Peyer's patch (tissue), 4 donors: ENCODE data around the gene OIT3.

Experiments used
- POLR2A ChIP-seq, 2 donors: fragments of 450-650 bp; IDR thresholded peaks; one replicate each; pipeline ENCODE4 v1.5.1; 2017; ENCODE audit warnings: antibody characterized with exemption in 2 of 2, mild to moderate bottlenecking in 2 of 2, moderate library complexity in 2 of 2
- TF ChIP-seq, protein P1 (sequence below), 6 experiments: fragments of 450-650 bp in 4 of 6; fragments of 200-600 bp in 2 of 6; sonication (generic) in 1 of 6; IDR thresholded peaks; one replicate each; pipeline ENCODE4 v1.5.1; 2017 to 2019; ENCODE audit warnings: antibody characterized with exemption in 6 of 6, mild to moderate bottlenecking in 3 of 6, moderate library complexity in 1 of 6

DNA sequence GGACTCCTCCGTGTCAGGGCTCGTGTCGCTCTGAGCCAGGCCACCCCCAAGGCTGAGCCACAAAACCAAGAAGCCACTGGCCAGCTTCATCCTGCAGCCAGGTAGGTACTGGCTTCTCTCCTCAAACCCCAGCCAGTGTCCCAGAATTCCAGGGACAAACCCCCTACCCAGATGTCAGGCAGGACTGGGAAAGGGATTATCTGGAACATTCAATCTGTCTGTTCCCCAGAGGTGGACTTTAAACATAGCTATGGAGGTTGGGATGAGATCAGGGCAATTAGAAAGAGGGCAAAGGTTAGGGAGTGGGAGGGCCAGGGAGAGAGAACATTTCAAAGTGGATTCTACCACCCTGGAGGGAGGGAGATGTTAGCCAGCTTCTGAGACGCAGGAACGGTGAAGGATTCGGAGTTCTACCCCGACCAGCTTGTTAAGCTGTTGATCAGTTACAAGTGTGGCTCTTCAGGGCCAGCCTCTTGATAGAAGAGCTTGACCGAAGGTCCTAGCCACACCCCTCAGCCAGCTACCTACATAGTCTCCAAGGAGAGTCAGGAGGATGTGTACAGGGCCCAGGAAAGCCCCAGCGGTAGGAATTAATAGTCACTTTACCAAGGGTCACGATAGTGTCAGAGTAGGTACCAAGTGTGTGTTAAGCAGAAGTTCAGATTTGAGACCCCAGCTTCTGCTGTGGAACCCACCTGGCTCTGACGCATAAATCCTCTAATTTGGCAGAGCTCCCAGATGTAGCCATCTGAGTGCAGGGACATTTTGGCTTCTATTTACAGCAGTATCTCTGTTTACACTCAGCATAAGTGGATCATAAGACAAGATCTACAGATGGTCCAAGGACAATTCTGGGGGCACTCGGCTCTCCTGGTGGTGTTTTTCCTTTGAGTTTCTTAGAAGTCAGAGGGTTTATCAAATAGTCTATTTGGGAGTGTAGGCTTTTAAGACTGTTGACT is 61.3 kb downstream of the OIT3 start, which contains the start of gene PLA2G12B:
- TF ChIP-seq, protein P1, sequence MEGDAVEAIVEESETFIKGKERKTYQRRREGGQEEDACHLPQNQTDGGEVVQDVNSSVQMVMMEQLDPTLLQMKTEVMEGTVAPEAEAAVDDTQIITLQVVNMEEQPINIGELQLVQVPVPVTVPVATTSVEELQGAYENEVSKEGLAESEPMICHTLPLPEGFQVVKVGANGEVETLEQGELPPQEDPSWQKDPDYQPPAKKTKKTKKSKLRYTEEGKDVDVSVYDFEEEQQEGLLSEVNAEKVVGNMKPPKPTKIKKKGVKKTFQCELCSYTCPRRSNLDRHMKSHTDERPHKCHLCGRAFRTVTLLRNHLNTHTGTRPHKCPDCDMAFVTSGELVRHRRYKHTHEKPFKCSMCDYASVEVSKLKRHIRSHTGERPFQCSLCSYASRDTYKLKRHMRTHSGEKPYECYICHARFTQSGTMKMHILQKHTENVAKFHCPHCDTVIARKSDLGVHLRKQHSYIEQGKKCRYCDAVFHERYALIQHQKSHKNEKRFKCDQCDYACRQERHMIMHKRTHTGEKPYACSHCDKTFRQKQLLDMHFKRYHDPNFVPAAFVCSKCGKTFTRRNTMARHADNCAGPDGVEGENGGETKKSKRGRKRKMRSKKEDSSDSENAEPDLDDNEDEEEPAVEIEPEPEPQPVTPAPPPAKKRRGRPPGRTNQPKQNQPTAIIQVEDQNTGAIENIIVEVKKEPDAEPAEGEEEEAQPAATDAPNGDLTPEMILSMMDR (IDR thresholded peaks at IDR 0.05) = peak in 4 of 6 experiments; percentile 5 to 63 (median 54)
- TF ChIP-seq POLR2A (IDR thresholded peaks at IDR 0.05) = peak; percentile 64 to 83
